ENCODE measurements around the gene N4BP2L2.

The N4BP2L2 gene

GRCh38 chr13:32535115-32535514 lies 3.5 kb downstream of the N4BP2L2 start:
- ChIA-PET POLR2A (no interaction called here), CTCF (no interaction called here)
- Histone ChIP-seq H3K9me3 (ENCODE audit: control extremely low read depth in 1 of 5, control insufficient read depth in 4 of 5, insufficient read depth in 2 of 5, low read depth in 1 of 5, low read length in 4 of 5) (peaks cover 0 to 6% (median 0%) of the 10 kb centered on the region in 5 experiments), H3K4me1 (ENCODE audit: control extremely low read depth in 1 of 4, control insufficient read depth in 4 of 4, insufficient read depth in 4 of 4, low read length in 3 of 4) (peaks cover 9 to 30% (median 17%) of the 10 kb centered on the region in 4 experiments), H3K27me3 (replicated peaks in 2 of 5; ENCODE audit: control insufficient read depth in 4 of 5, insufficient read depth in 5 of 5, low read length in 4 of 5) (no peaks in the 10 kb centered on the region), H3K4me3 (ENCODE audit: control insufficient read depth in 1 of 7, extremely low read depth in 1 of 7, insufficient read depth in 4 of 7, low read depth in 2 of 7, low read length in 6 of 7) (peak overlapping the region in 1 of 7 experiments; percentile 5), H3K36me3 (ENCODE audit: control insufficient read depth in 4 of 4, insufficient read depth in 4 of 4, low read length in 3 of 4) (peaks cover 10 to 35% (median 16%) of the 10 kb centered on the region in 4 experiments), H3K27ac (ENCODE audit: insufficient read depth in 1 of 2, low read depth in 1 of 2, low read length in 2 of 2, poor library complexity in 1 of 2, severe bottlenecking in 2 of 2) (no peak overlapping the region)
- DNase-seq = no peak
- 100% methylated on average over 1 of the region's 1 CpG for WGBS (ENCODE audit: insufficient coverage)

- DNase-seq = peak; percentile 46 to 82 (median 75)
- Histone ChIP-seq H3K4me3 (ENCODE audit: control insufficient read depth in 1 of 7, extremely low read depth in 1 of 7, insufficient read depth in 4 of 7, low read depth in 2 of 7, low read length in 6 of 7) (peak overlapping the region in 2 of 7 experiments; percentile 19 to 51), H3K4me1 (ENCODE audit: control extremely low read depth in 1 of 4, control insufficient read depth in 4 of 4, insufficient read depth in 4 of 4, low read length in 3 of 4) (peaks cover 7 to 17% (median 12%) of the 10 kb centered on the region in 4 experiments), H3K27me3 (replicated peaks in 2 of 5; ENCODE audit: control insufficient read depth in 4 of 5, insufficient read depth in 5 of 5, low read length in 4 of 5) (no peaks in the 10 kb centered on the region), H3K9me3 (ENCODE audit: control extremely low read depth in 1 of 5, control insufficient read depth in 4 of 5, insufficient read depth in 2 of 5, low read depth in 1 of 5, low read length in 4 of 5) (no peaks in the 10 kb centered on the region), H3K36me3 (ENCODE audit: control insufficient read depth in 4 of 4, insufficient read depth in 4 of 4, low read length in 3 of 4) (peaks cover 8 to 40% (median 12%) of the 10 kb centered on the region in 4 experiments), H3K27ac (ENCODE audit: insufficient read depth in 1 of 2, low read depth in 1 of 2, low read length in 2 of 2, poor library complexity in 1 of 2, severe bottlenecking in 2 of 2) (no peak overlapping the region)
- POLR2A ChIA-PET = interaction anchor here (0.6 kb wide), 1 partner anchor 209 kb away, joined by 3 read pairs; no protein-coding TSS in a partner anchor
- CTCF ChIA-PET = interaction anchor here (1.0 to 1.8 kb wide), 2 partner anchors 11 to 103 kb away, joined by 3 to 4 read pairs; partner anchors contain the start of gene N4BP2L1
- WGBS (ENCODE audit: insufficient coverage) = no CpG with 5 or more reads among the region's 2 CpGs
Measured at GRCh38 chr13:32530841-32531253, 7.7 kb downstream of the N4BP2L2 start.

DNA sequence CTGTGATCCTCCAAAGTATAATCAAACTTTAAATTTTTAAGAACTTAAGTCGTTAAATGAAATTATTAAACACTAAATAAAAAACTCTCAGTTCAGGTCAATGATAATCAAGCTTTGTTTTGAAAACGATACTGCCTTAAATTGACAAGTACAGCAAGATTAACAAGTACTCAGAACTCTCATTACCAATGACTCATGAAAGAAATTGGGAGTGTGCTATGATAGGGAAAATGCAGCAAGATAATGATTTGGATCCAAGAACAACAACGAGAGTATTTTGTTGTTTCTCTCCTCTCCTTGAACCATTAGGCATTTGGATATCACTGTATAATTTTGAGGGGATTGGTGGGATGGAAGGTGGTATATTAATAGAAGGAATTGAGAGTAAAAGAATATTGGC lies 10.2 kb downstream of the N4BP2L2 start:
- H3K4me1 ChIP-seq (ENCODE audit: control extremely low read depth in 1 of 4, control insufficient read depth in 4 of 4, insufficient read depth in 4 of 4, low read length in 3 of 4) = peaks cover 0 to 8% (median 6%) of the 10 kb centered on the region in 4 experiments
- H3K36me3 ChIP-seq (ENCODE audit: control insufficient read depth in 4 of 4, insufficient read depth in 4 of 4, low read length in 3 of 4) = peaks cover 0 to 24% (median 9%) of the 10 kb centered on the region in 4 experiments
- H3K4me3 ChIP-seq (ENCODE audit: control insufficient read depth in 1 of 7, extremely low read depth in 1 of 7, insufficient read depth in 4 of 7, low read depth in 2 of 7, low read length in 6 of 7) = no peak overlapping the region
- H3K27ac ChIP-seq (ENCODE audit: insufficient read depth in 1 of 2, low read depth in 1 of 2, low read length in 2 of 2, poor library complexity in 1 of 2, severe bottlenecking in 2 of 2) = no peak overlapping the region
- no peak for DNase-seq
- CTCF ChIA-PET = no interaction called here
- H3K9me3 ChIP-seq (ENCODE audit: control extremely low read depth in 1 of 5, control insufficient read depth in 4 of 5, insufficient read depth in 2 of 5, low read depth in 1 of 5, low read length in 4 of 5) = no peaks in the 10 kb centered on the region
- WGBS (ENCODE audit: insufficient coverage) = no CpG with 5 or more reads among the region's 3 CpGs
- no peaks in the 10 kb centered on the region for H3K27me3 ChIP-seq (replicated peaks in 2 of 5; ENCODE audit: control insufficient read depth in 4 of 5, insufficient read depth in 5 of 5, low read length in 4 of 5)
- POLR2A ChIA-PET = no interaction called here

- no peaks in the 10 kb centered on the region for H3K9me3 ChIP-seq (ENCODE audit: control extremely low read depth in 1 of 5, control insufficient read depth in 4 of 5, insufficient read depth in 2 of 5, low read depth in 1 of 5, low read length in 4 of 5)
- DNase-seq = no peak
- CTCF ChIA-PET = interaction anchor here (0.7 kb wide), 1 partner anchor 26 kb away, joined by 3 read pairs; no protein-coding TSS in a partner anchor
- H3K4me3 ChIP-seq (ENCODE audit: control insufficient read depth in 1 of 7, extremely low read depth in 1 of 7, insufficient read depth in 4 of 7, low read depth in 2 of 7, low read length in 6 of 7) = no peak overlapping the region
- H3K27ac ChIP-seq (ENCODE audit: insufficient read depth in 1 of 2, low read depth in 1 of 2, low read length in 2 of 2, poor library complexity in 1 of 2, severe bottlenecking in 2 of 2) = no peak overlapping the region
- H3K4me1 ChIP-seq (ENCODE audit: control extremely low read depth in 1 of 4, control insufficient read depth in 4 of 4, insufficient read depth in 4 of 4, low read length in 3 of 4) = peaks cover 0 to 8% (median 6%) of the 10 kb centered on the region in 4 experiments
- H3K36me3 ChIP-seq (ENCODE audit: control insufficient read depth in 4 of 4, insufficient read depth in 4 of 4, low read length in 3 of 4) = peaks cover 0 to 23% (median 12%) of the 10 kb centered on the region in 4 experiments
- 95% methylated on average over 2 of the region's 3 CpGs for WGBS (ENCODE audit: insufficient coverage)
- POLR2A ChIA-PET = no interaction called here
- no peaks in the 10 kb centered on the region for H3K27me3 ChIP-seq (replicated peaks in 2 of 5; ENCODE audit: control insufficient read depth in 4 of 5, insufficient read depth in 5 of 5, low read length in 4 of 5)
Measured at GRCh38 chr13:32527151-32527550, 11.4 kb downstream of the N4BP2L2 start.

GRCh38 chr13:32525766-32526165 lies 12.8 kb downstream of the N4BP2L2 start:
- Histone ChIP-seq H3K4me1 (ENCODE audit: control extremely low read depth in 1 of 4, control insufficient read depth in 4 of 4, insufficient read depth in 4 of 4, low read length in 3 of 4) (peaks cover 0 to 3% (median under 1%) of the 10 kb centered on the region in 4 experiments), H3K9me3 (ENCODE audit: control extremely low read depth in 1 of 5, control insufficient read depth in 4 of 5, insufficient read depth in 2 of 5, low read depth in 1 of 5, low read length in 4 of 5) (no peaks in the 10 kb centered on the region), H3K27ac (ENCODE audit: insufficient read depth in 1 of 2, low read depth in 1 of 2, low read length in 2 of 2, poor library complexity in 1 of 2, severe bottlenecking in 2 of 2) (no peak overlapping the region), H3K4me3 (ENCODE audit: control insufficient read depth in 1 of 7, extremely low read depth in 1 of 7, insufficient read depth in 4 of 7, low read depth in 2 of 7, low read length in 6 of 7) (no peak overlapping the region), H3K36me3 (ENCODE audit: control insufficient read depth in 4 of 4, insufficient read depth in 4 of 4, low read length in 3 of 4) (peaks cover 6 to 28% (median 17%) of the 10 kb centered on the region in 4 experiments), H3K27me3 (replicated peaks in 2 of 5; ENCODE audit: control insufficient read depth in 4 of 5, insufficient read depth in 5 of 5, low read length in 4 of 5) (no peaks in the 10 kb centered on the region)
- no CpG with 5 or more reads among the region's 1 CpG for WGBS (ENCODE audit: insufficient coverage)
- DNase-seq = no peak
- ChIA-PET POLR2A (no interaction called here), CTCF (no interaction called here)

DNA sequence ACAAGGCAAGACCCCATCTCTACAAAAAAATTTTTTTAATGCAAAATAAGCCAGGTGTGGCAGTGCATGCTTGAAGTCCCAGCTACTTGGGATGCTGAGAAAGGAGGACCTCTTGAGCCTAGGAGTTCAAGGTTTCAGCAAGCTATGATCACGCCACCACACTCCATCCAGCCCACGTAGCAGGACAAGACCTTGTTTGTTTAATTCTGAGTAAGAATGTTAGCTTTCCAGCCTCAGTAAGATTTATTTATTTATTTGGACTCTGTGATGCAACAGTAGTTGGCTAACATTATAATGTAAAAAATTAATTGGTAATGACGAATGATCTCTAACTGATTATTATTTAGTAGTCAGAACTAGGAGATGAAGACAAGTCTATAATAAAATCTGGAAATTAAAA lies 23.3 kb downstream of the N4BP2L2 start:
- Histone ChIP-seq H3K4me1 (ENCODE audit: control extremely low read depth in 1 of 4, control insufficient read depth in 4 of 4, insufficient read depth in 4 of 4, low read length in 3 of 4) (peaks cover 0 to 14% (median under 1%) of the 10 kb centered on the region in 4 experiments), H3K27me3 (replicated peaks in 2 of 5; ENCODE audit: control insufficient read depth in 4 of 5, insufficient read depth in 5 of 5, low read length in 4 of 5) (no peaks in the 10 kb centered on the region), H3K4me3 (ENCODE audit: control insufficient read depth in 1 of 7, extremely low read depth in 1 of 7, insufficient read depth in 4 of 7, low read depth in 2 of 7, low read length in 6 of 7) (no peak overlapping the region), H3K27ac (ENCODE audit: insufficient read depth in 1 of 2, low read depth in 1 of 2, low read length in 2 of 2, poor library complexity in 1 of 2, severe bottlenecking in 2 of 2) (no peak overlapping the region), H3K36me3 (ENCODE audit: control insufficient read depth in 4 of 4, insufficient read depth in 4 of 4, low read length in 3 of 4) (peaks cover 5 to 48% (median 20%) of the 10 kb centered on the region in 4 experiments), H3K9me3 (ENCODE audit: control extremely low read depth in 1 of 5, control insufficient read depth in 4 of 5, insufficient read depth in 2 of 5, low read depth in 1 of 5, low read length in 4 of 5) (no peaks in the 10 kb centered on the region)
- DNase-seq = no peak
- ChIA-PET CTCF (interaction anchor here (0.7 to 1.3 kb wide), 2 partner anchors 8 to 9 kb away, joined by 3 to 4 read pairs; no protein-coding TSS in a partner anchor), POLR2A (no interaction called here)
- WGBS (ENCODE audit: insufficient coverage) = 100% methylated on average over 2 of the region's 3 CpGs

DNA sequence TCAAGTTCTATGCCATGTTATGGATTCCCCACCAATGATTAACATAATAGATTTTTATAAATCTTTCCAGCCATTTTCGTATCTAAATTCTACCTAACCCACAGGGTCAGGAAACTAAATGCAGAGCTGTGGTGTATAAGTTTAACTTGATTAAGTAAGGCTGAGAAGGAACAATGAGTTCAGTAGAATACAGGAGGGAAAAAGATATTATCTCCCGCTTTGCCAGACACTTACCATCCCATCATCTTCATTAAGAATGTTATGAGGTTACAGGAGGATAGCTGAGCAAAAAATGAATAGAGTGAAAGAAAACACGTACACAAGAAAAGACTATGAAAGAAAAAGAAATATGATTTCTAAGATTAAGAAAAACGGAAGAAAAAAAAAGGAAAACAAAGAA lies 27.1 kb downstream of the N4BP2L2 start:
- ChIA-PET CTCF (no interaction called here), POLR2A (no interaction called here)
- Histone ChIP-seq H3K9me3 (ENCODE audit: control extremely low read depth in 1 of 5, control insufficient read depth in 4 of 5, insufficient read depth in 2 of 5, low read depth in 1 of 5, low read length in 4 of 5) (no peaks in the 10 kb centered on the region), H3K27me3 (replicated peaks in 2 of 5; ENCODE audit: control insufficient read depth in 4 of 5, insufficient read depth in 5 of 5, low read length in 4 of 5) (no peaks in the 10 kb centered on the region), H3K4me1 (ENCODE audit: control extremely low read depth in 1 of 4, control insufficient read depth in 4 of 4, insufficient read depth in 4 of 4, low read length in 3 of 4) (peaks cover 0 to 14% (median under 1%) of the 10 kb centered on the region in 4 experiments), H3K36me3 (ENCODE audit: control insufficient read depth in 4 of 4, insufficient read depth in 4 of 4, low read length in 3 of 4) (peaks cover 5 to 40% (median 14%) of the 10 kb centered on the region in 4 experiments), H3K4me3 (ENCODE audit: control insufficient read depth in 1 of 7, extremely low read depth in 1 of 7, insufficient read depth in 4 of 7, low read depth in 2 of 7, low read length in 6 of 7) (peak overlapping the region in 5 of 7 experiments; percentile 15 to 62 (median 21)), H3K27ac (ENCODE audit: insufficient read depth in 1 of 2, low read depth in 1 of 2, low read length in 2 of 2, poor library complexity in 1 of 2, severe bottlenecking in 2 of 2) (peak overlapping the region; percentile 52 to 76)
- peak in 1 of 3 donors; percentile 16 for DNase-seq
- WGBS (ENCODE audit: insufficient coverage) = no CpG with 5 or more reads among the region's 4 CpGs
